Measurements from ENCODE around the gene LIN7A.

DNA sequence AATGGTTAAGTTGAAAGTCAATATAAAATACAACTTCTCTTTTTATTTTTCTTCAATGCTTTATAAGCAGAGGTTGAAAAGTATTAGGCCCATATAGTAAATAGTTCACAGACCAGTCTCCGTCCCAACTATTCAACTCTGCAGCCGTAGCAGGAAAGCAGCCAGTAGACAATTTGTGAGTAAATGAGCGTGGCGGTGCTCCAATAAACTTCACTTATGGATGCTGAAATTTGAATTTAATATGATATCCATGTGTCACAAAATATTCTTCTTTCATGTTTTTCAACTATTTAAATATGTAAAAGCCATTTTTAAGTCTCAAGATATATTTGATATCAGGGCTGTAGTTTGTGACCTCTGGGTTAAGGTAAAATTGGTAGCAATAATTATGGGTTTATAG is 17.7 kb downstream of the LIN7A start:
- TF ChIP-seq CTCF (conservative IDR thresholded peaks at IDR 0.05; ENCODE audit: low read depth, low read length) (no peak), POLR2A (IDR thresholded peaks at IDR 0.05; ENCODE audit: low read depth, low read length) (no peak), RAD21 (IDR thresholded peaks at IDR 0.05; ENCODE audit: low read length) (no peak), CHD1 (IDR thresholded peaks at IDR 0.05; ENCODE audit: low read depth, low read length) (no peak), CEBPB (IDR thresholded peaks at IDR 0.05; ENCODE audit: low read depth, low read length) (no peak), RFX5 (IDR thresholded peaks at IDR 0.05; ENCODE audit: low read depth, low read length) (no peak), NFE2L2 (IDR thresholded peaks at IDR 0.05; ENCODE audit: low read depth, low read length) (no peak)

Measured in IMR-90 (cell line).